Fibroblast of skin of right quadriceps (primary cell): ENCODE results near the gene WWOX.
"Not testable (repeated sequence)": the region's sequence is repeated elsewhere in the genome, so short reads cannot be mapped to it uniquely, and the experiment has no call there.

Experiments
- DNase-seq: peaks from one replicate; pipeline ENCODE4 v3.0.0-alpha.2; 2013

Gene WWOX

DNA sequence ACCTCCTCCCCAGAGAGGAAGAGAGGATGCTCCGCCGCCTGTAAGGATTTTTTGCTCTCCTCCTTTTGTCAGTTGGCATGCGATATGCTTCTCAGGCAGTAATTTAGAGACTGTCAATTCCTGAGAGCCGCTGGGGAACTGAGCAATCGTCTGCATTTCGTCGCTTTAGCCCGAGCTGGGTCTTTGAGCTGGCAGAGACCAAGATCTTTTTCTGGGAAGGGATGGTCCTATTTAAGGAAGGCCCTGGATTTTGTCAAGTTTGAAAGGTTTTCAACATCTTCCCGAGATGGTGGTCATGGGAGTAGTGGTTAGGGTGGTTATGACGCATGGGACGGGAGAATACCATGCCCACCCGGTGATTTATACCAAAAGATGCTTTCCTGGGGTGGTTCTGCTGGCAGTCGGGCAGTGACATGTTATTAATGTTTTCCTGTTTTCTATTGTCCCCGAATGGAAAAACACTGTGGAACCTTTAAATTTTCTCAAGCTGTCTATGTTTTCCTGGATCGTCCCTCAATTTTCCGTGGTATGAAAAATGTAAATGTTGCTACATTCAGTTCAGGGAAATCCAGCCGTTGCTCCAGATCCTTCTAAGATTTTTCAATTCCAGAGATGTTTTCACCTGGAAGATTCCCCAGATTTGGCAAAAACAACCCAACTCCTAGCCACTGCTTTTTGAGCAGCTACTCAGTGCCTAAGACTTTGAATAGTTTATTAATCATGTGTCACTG lies 914.6 kb downstream of the WWOX start:
- DNase-seq = no peak

DNA sequence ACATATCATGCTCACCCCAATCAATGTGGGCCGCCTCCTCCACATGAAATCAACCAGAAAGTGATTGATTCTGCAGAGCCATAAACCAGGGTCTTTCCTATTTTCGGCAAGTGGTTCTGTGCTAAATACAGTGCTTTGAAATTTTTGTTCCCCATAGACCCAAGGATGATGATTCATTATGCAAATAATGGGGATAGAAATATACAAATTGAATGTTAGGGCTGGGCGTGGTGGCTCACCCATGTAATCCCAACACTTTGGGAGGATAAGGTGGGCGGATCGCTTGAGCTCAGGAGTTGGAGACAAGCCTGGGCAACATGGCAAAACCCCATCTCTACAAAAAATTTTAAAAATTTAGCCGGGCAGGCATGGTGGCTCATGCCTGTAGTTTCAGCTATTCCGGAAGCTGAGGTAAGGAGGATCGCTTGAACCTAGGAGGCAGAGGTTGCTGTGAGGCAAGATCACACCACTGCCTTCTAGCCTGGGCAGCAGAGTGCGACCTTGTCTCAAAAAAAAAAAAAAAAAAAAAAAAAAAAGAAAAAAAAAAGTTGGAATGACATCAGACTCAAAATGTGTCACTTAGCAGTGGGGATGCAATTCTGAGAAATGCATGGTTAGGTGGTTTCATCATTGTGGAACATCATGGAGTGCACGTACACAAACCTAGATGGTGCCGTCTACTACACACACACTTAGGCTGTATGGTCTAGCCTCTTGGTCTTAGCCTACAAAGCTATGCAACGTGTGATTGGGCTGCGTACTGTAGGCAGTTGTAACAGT lies 919.4 kb downstream of the WWOX start:
- no peak for DNase-seq

DNA sequence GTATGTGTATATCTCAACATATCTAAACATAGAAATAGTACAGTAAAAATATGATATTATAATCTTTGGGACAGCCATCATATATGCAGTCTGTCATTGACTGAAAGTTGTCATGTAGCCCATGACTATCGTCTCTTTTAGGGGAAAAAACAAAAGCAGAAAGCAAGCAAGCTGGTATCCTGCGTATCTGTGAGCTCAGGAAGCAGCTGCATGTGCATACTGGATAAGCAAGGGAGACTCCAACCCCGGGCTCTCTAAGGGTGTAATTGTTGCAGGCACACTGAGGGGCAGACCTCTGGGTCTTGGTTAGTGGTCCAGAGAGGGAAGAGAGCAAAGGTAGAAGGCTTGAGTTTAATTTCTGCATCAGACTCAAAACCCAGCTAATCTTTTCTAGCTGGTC lies 920.0 kb downstream of the WWOX start:
- DNase-seq = no peak

- no peak for DNase-seq
These were observed 922.7 kb downstream of the WWOX start for GRCh38 chr16:79021991-79022630.

DNA sequence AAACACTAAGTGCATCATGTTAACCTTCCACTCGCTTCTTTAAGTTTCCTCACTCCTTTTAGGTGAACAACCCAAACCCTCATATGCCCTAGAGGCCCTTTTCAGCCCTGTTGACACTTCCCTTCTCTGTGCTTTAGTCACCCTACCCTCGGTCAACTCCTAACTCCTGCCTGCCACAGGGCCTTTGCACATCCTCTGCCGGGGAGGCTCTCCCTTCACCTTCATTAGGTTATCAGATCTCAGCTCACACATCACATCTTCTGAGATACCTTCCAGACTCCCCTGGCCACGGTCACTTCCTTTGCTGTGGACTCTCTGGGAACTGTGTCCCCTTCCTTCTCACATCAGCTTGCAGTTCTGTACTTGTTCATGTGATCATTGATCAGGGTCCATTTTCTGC lies 926.7 kb downstream of the WWOX start:
- no peak for DNase-seq

DNA sequence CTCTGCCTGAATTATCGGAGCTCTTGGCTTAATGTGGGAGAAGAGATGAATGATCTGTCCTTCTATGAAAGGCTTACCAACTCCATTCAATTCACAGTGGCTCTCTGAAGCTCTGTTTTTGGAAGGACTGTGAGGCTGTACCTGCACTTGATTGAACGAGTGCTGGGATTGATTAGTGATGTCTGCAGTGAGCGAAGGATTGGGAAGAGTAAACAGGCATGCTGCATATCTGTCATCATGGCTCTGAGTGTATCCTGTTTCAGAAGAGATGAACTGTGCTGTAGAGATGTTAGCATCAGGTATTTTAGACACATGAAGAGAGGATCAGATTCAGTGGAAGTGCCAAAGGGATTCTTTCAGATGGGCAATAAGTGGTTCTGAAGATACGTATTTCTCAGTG lies 937.1 kb downstream of the WWOX start:
- DNase-seq = no peak

- no peak for DNase-seq
These were observed 938.3 kb downstream of the WWOX start for GRCh38 chr16:79037521-79038373.

- no peak for DNase-seq
These were observed 941.8 kb downstream of the WWOX start for GRCh38 chr16:79041206-79041605.

DNA sequence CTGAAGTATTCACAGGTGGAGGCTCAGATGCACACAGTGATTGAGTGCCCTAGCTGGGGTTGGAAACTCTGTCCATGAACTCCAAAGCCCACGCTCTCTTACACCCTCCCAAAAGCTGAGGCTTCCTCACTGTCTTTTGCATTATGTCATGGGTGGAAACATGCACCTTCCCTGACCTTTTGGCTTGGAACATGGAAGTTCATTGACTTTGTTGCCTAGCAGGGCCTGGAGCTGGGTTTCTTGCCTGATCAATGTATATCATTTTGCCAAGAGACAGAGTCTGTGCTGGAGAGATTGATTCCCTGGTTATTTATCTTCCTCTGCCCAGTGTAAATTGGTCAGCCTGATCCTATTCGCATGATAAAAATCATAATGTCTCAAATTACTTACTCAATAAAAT lies 942.7 kb downstream of the WWOX start:
- DNase-seq = no peak

DNA sequence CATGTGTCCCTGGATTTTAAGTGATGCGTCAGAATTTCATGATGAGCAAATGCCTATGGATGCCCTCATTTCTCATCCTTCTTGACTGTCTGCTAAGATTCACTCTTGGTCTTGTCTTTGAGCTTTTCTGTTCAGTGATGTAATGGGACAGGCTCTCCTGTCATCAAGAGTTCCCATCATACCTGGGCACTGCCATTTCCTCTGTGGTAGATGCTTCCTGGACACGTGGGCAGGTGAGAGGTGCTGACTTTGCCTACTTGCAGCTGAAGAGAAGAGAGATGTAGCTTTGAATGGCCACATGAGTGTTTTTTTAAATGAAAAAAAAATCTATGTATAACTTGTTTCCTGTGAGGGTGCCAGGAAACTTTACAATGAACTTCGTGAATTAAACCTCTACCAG lies 943.4 kb downstream of the WWOX start:
- DNase-seq = no peak

DNA sequence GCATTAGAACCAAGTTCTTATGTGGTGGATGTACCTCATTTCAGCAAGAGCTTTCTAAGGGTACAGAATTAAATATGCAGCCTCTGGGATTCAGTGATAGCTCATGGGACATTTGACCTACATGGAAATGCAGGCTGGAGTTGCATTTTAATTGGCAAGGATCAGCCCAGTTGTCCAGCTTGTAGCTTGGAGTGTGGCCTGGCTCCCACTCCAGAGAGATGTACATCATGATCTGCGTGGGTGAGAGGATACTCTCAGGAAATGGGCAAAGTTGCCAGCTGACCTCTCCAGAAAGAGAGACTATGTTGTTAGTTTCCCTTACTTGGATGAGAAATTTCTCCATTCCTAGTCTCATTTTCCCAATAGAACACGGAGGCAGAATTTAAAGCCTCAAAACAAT lies 945.7 kb downstream of the WWOX start:
- no peak for DNase-seq

GRCh38 chr16:79047337-79047736 lies 947.9 kb downstream of the WWOX start:
- no peak for DNase-seq

DNA sequence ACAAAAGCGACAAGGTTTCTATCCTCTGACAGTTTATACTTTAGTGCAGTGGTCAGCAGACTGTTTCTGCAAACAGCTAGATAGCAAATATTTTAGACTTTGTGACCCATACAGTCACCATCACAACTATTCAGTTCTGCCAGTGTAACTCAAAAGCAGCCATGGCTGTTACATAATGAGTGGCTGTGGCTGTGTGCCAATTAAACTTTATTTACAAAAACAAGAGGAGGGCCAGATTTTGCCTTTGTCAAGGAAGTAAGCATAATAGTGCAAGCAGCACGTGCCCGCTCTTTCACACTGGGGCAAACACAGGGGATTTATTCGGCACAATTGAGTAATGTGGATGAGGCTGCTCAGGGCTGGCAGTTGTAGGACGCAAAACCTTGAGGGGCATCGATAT lies 949.6 kb downstream of the WWOX start:
- DNase-seq = no peak

- no peak for DNase-seq
These were observed 950.6 kb downstream of the WWOX start for GRCh38 chr16:79050063-79050462.

- no peak for DNase-seq
These were observed 951.9 kb downstream of the WWOX start for GRCh38 chr16:79051313-79051712.

GRCh38 chr16:79052198-79052597 lies 952.7 kb downstream of the WWOX start:
- not testable (repeated sequence) for DNase-seq

- no peak for DNase-seq
These were observed 954.1 kb downstream of the WWOX start for GRCh38 chr16:79053577-79053976.

DNA sequence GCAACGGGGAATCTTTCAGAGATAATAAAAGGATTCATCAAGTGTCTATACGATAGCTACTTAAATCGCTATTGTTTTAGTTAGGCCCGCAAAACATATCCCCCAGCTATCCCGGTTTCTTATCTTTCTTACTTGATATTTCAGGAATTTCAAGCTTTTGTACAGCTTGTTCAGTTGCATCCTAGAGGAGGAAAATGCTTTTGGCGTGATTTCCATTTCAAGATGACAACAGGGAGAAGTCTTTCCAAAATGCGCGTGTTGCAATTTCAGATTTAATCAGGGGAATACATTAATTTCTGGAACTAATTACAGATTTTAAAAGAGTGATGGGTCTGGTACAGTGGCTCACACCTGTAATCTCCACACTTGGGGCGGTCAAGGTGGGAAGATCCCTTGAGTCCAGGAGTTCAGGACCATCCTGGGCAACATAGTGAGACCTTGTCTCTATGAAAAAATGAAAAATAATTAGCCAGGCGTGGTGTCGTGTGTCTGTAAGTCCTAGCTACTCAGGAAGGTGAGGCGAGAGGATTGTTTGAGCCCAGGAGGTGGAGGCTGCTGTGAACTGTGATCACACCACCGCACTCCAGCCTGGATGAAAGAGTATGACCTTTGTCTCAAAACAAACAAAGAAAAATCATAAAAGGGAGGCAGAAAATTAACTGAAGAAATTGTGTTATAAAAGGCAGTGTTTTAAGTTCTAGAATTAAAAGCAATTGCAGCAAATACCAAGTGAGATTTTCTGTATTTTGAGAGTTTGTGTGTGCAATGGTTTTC lies 954.9 kb downstream of the WWOX start:
- no peak for DNase-seq

DNA sequence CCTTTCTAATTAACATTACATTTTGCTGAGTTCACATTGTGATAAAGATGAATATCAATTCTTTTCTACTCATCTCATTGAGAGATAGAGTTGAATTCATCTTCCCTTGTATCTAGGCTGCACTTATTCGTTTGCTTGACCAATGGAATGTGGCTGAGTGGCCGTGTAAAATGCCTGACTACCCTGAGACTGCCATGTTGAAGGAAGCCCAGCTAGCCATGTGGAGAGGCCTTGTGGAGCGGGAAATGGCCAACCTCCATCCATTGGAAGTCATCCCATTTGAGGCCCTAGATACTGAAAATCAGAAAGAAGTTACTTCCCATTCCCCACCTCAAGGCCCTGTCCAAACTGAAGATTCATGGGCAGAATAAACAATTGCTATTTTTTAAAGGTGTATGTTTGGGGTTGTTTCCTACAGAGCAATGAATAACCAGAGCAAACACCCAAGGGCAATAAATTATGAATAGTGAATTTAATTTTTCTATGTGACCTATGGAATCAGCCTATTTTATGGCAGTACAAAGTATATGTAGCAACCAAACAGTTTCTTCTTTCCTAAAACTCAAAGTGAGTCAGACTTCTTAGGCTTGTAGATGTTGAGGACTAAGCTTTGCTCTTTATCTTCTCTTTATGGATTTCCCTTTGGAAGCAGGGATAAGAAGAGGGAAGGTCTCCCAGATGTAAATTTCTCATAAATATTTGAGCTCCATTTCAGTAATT lies 956.0 kb downstream of the WWOX start:
- no peak for DNase-seq

- DNase-seq = no peak
These were observed 961.7 kb downstream of the WWOX start for GRCh38 chr16:79061181-79061580.

- DNase-seq = no peak
These were observed 962.9 kb downstream of the WWOX start for GRCh38 chr16:79062336-79062735.

DNA sequence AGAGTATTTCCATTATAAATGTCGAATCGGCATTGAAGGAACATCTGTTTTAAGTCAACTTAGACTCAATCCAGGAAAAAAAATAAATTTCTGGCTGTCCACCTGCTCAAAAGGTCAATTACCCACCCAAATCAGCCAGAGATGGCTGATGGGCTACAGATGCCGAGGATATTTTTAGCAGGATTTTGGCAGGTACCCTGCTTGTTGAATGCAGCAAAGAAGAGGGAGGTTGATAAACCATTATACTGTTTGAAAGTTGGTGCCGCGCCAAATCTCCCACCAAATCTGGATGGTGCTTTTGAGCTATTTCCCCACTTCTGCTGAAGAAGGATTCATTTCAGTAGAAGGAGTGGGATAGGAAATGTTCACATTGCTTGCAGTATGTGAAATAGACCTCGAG lies 963.4 kb downstream of the WWOX start:
- no peak for DNase-seq
